Hematopoietic multipotent progenitor cell treated with erythropoietin and hydrocortisone succinate and interleukin-3 and kit ligand, for 8 days (in vitro differentiated cells): ENCODE data around the gene ADAMTS3.
"Not testable (repeated sequence)": the region's sequence is repeated elsewhere in the genome, so short reads cannot be mapped to it uniquely, and the experiment has no call there.

Source experiments
- DNase-seq: peaks from one replicate; pipeline ENCODE4 v3.0.0-alpha.2; 2015

Gene ADAMTS3

GRCh38 chr4:72552447-72552846, 16.6 kb downstream of the ADAMTS3 start:
- DNase-seq, result no peak

GRCh38 chr4:72546456-72546855, 22.6 kb downstream of the ADAMTS3 start:
- no peak for DNase-seq

- DNase-seq, result not testable (repeated sequence)
Observed at GRCh38 chr4:72540694-72541093, 28.3 kb downstream of the ADAMTS3 start.

DNA sequence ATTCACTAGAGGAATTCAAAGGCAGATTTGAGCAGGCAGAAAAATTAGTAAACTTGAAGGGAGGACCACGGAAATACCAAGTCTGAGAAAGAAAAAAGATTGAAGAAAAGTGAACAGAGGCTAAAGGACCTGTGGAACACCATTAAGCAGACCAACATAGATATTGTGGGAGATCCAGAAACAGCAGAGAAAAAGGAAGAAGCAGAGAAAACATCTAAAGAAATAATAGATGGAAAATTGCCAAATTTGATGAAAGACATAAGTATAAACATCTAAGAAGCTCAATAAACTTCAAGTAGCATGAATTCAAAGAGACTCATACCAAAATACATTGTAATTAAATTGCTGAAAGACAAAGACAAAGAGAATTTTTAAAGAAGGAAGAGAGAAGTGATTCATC, 31.0 kb downstream of the ADAMTS3 start:
- no peak for DNase-seq

DNA sequence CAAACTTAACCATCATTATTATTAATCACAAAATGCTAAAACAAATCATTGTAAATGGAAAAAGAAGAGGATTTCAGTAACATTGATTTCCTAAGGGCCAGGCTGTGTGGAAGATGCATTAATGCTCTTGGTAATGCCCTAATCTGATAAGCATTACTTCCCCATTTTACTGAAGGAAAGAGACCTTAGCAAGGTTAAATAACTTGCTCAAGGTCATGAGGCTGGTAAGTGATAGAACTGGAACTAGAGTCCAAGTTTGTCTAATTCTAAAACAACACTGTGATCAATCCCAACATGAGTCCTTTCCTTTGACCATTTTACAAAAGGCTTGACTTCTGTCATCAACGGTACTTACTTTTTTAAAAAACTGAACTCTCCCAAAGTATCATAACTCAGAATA, 32.6 kb downstream of the ADAMTS3 start:
- DNase-seq, result no peak

GRCh38 chr4:72531768-72532290, 37.2 kb downstream of the ADAMTS3 start:
- no peak for DNase-seq

DNA sequence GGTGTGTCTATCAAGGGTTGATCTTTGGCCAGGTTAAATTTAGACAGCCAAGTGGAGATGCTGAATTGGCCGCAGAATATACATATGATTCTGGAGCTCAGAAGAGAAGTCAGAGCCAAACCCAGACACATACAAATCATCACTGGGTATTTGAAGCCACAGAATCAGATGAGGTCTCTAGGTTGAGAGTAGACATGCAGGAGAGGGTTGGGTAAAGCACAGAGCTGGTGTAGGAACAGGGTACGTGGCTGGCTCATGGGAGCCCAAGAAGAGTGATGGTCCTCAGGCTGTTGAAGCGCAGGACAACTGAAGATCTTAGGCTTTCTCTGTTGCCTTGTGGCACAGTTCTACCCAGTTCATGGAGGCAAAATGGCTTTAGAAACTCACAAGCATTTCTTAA, 37.7 kb downstream of the ADAMTS3 start:
- DNase-seq, result no peak

GRCh38 chr4:72529148-72529822, 39.7 kb downstream of the ADAMTS3 start:
- DNase-seq, result peak; percentile 15

DNA sequence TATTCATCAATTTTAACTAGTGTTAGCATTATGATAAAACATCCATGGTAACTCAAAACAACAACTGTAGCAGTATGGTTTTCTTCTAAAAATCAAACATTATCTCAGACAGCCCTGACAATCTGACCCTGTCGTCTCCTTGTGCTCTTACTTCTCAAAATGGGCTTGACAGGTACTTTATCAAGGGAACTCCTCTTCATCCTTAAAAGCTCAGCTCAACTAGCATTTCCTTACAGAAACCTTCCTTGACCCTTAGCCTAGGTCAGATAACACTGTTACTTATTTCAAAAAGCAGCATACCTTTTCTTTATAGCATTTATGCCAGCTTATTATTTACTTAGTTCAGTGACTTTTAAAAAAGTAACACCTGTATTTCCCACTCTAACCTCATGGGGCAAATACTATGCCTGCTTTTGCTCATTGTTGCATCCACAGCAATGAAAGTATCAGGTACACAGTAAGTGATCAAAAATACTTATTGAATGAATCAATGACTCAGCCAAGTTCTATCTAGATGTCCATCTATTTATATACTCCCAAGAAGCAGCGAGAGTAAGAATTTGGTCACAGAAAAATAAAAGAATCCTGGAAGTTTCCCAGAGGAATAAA, 41.9 kb downstream of the ADAMTS3 start:
- DNase-seq, result no peak

GRCh38 chr4:72525938-72526337, 43.1 kb downstream of the ADAMTS3 start:
- DNase-seq, result no peak

DNA sequence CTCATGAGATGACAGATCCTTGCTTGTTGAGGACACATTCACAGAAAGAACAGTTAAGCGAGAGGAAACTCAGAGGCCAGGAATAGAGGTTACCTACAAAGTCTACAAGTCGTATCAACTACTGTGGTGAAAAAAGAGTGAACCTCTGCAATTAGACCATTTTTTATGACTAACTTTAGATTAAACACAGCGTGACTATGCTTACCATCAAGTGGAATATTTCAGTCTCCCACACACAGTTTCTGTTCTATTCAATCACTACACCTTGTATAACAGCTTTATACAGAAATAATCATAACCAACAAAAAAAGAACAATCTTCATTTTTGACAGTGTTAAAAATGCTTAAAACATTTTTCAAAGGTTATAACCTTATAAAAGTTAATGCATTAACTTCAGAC, 46.6 kb downstream of the ADAMTS3 start:
- no peak for DNase-seq

- DNase-seq, result peak; percentile 51
Observed at GRCh38 chr4:72513227-72513626, 55.8 kb downstream of the ADAMTS3 start.

- DNase-seq, result no peak
Observed at GRCh38 chr4:72507860-72508419, 61.1 kb downstream of the ADAMTS3 start.

DNA sequence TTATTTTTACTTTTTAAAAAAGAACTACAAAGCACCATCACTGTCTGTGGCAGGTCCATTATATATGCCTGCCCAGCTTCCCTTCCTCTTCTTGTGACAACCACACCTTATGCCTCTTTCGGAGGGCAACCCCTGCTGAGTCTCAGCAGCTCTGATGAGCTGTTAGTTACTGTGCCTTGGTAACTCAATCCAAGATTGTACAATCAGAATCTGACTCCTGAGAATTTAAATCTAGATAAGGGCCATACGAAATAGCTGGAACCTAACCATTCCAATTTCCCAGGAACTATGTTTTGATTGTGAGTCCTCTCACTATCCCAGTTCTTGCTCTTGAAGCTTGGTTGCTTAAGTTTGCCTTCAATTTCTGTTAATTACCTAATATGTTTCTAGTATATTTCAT, 61.9 kb downstream of the ADAMTS3 start:
- DNase-seq, result no peak

GRCh38 chr4:72505314-72505744, 63.7 kb downstream of the ADAMTS3 start:
- peak; percentile 66 for DNase-seq

- DNase-seq, result no peak
Observed at GRCh38 chr4:72500214-72500613, 68.8 kb downstream of the ADAMTS3 start.

- no peak for DNase-seq
Observed at GRCh38 chr4:72496119-72496518, 72.9 kb downstream of the ADAMTS3 start.

DNA sequence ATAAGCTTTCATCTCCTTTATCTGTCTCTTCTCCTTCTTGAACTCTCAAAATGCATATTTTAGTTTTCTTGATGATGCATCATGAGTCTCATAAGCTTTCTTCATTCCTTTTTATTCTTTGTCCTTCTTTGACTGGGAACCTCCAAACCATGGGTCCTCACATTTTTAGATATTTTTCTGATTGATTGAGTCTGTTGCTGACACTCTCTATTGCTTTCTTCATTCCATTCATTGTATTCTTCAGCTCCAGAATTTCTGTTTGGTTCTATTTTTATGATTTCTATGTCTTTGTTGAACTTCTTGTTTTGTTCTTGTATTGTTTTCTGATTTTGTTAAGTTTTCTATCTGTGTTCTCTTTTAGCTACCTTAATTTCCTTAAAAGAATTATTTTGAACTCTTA, 74.9 kb downstream of the ADAMTS3 start:
- DNase-seq, result no peak

GRCh38 chr4:72489267-72489666, 79.8 kb downstream of the ADAMTS3 start:
- DNase-seq, result no peak

- DNase-seq, result no peak
Observed at GRCh38 chr4:72486991-72487390, 82.0 kb downstream of the ADAMTS3 start.

DNA sequence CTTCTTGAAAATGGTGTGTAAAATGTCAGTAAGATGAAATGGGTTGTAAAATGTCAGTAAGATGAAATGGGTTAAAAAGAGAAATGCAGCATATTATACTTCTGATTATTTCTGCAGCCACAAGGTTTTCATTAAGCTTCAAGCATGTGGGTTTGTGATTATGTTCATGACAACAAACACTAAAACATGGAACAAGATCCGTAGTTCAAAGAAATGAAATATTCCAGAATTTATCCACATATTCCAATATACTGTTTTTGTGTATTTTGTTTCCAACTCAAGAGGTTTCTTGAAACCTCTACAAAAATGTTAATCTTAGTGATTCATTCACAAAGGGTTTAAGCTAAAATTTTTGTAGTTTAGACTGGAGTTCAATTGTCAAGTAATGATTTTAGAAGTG, 84.0 kb downstream of the ADAMTS3 start:
- DNase-seq, result no peak

DNA sequence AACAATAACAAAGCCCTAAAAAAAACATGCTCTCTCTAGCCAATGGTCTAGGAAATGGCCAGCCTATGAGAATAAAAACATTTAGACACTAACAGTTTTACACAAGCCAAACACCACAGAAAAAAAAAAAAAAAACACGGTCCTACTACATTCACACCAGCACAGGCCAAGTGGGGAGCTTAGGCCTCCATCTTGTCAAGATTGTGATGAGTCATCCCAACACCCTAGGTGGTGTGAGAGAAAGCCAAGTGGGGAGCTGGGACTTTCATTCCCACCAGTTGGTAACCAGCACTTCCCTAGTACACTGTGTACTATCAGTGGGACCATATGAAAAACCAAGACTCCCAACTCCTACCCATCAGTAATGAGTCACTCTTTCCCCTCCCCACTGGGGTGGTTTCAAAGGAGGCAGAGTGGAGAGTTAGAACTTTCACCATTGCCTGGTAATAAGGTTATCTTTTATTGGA, 95.6 kb downstream of the ADAMTS3 start:
- peak; percentile 74 for DNase-seq

- no peak for DNase-seq
Observed at GRCh38 chr4:72471816-72472215, 97.2 kb downstream of the ADAMTS3 start.

- peak; percentile 61 for DNase-seq
Observed at GRCh38 chr4:72468904-72469502, 100.0 kb downstream of the ADAMTS3 start.
